ENCODE results near the gene FAM13B. TPM values are rescaled to one million over a fixed set of nuclear protein-coding genes. Genes with fewer than 3 reads are reported as not detected.
"Not testable (repeated sequence)": the region's sequence is repeated elsewhere in the genome, so short reads cannot be mapped to it uniquely, and the experiment has no call there.

Gene FAM13B
- total RNA-seq, 4 donors from 2014 or later: 10.4 to 37.7 (median 20.2) TPM

GRCh38 chr5:137960141-137960540, 72.7 kb downstream of the FAM13B start:
- no peaks in the 10 kb centered on the region for H3K9me3 ChIP-seq
- no peak for TF ChIP-seq POLR2A (IDR thresholded peaks at IDR 0.05)
- TF ChIP-seq EP300 (IDR thresholded peaks at IDR 0.05): no peak
- TF ChIP-seq CTCF (IDR thresholded peaks at IDR 0.05): no peak
- no peak for TF ChIP-seq POLR2AphosphoS5 (IDR thresholded peaks at IDR 0.05)
- peaks cover 31% of the 10 kb centered on the region for H3K36me3 ChIP-seq
- no peak overlapping the region for H3K4me3 ChIP-seq
- no peak overlapping the region for H3K27ac ChIP-seq
- no peaks in the 10 kb centered on the region for H3K4me1 ChIP-seq
- DNase-seq (ENCODE audit: low spot score in 2 of 2): no peak
- H3K27me3 ChIP-seq: no peaks in the 10 kb centered on the region
- 76% methylated on average over 2 of the region's 2 CpGs for WGBS

GRCh38 chr5:137959488-137959887, 73.4 kb downstream of the FAM13B start:
- 94% methylated on average over 4 of the region's 4 CpGs for WGBS
- DNase-seq (ENCODE audit: low spot score in 2 of 2): no peak
- peaks cover 31% of the 10 kb centered on the region for H3K36me3 ChIP-seq
- TF ChIP-seq CTCF (IDR thresholded peaks at IDR 0.05) (no peak), EP300 (IDR thresholded peaks at IDR 0.05) (no peak), POLR2A (IDR thresholded peaks at IDR 0.05) (no peak), POLR2AphosphoS5 (IDR thresholded peaks at IDR 0.05) (no peak)
- H3K9me3 ChIP-seq: no peaks in the 10 kb centered on the region
- H3K27me3 ChIP-seq: no peaks in the 10 kb centered on the region
- H3K4me3 ChIP-seq: no peak overlapping the region
- H3K27ac ChIP-seq: no peak overlapping the region
- no peaks in the 10 kb centered on the region for H3K4me1 ChIP-seq

GRCh38 chr5:137957948-137958347, 74.9 kb downstream of the FAM13B start:
- H3K27me3 ChIP-seq: no peaks in the 10 kb centered on the region
- no peaks in the 10 kb centered on the region for H3K9me3 ChIP-seq
- WGBS: 56% methylated on average over 1 of the region's 1 CpG
- no peak for DNase-seq (ENCODE audit: low spot score in 2 of 2)
- H3K4me1 ChIP-seq: no peaks in the 10 kb centered on the region
- H3K36me3 ChIP-seq: peaks cover 27% of the 10 kb centered on the region
- TF ChIP-seq POLR2AphosphoS5 (IDR thresholded peaks at IDR 0.05) (no peak), EP300 (IDR thresholded peaks at IDR 0.05) (no peak), CTCF (IDR thresholded peaks at IDR 0.05) (no peak), POLR2A (IDR thresholded peaks at IDR 0.05) (no peak)
- no peak overlapping the region for H3K27ac ChIP-seq
- H3K4me3 ChIP-seq: no peak overlapping the region

GRCh38 chr5:137954131-137954879, 78.6 kb downstream of the FAM13B start:
- no peaks in the 10 kb centered on the region for H3K4me1 ChIP-seq
- no peak overlapping the region for H3K4me3 ChIP-seq
- H3K27ac ChIP-seq: no peak overlapping the region
- peaks cover 42% of the 10 kb centered on the region for H3K36me3 ChIP-seq
- H3K27me3 ChIP-seq: no peaks in the 10 kb centered on the region
- TF ChIP-seq POLR2A (IDR thresholded peaks at IDR 0.05) (no peak), POLR2AphosphoS5 (IDR thresholded peaks at IDR 0.05) (no peak), CTCF (IDR thresholded peaks at IDR 0.05) (no peak), EP300 (IDR thresholded peaks at IDR 0.05) (no peak)
- DNase-seq (ENCODE audit: low spot score in 2 of 2): no peak
- 65% methylated on average over 9 of the region's 9 CpGs for WGBS
- H3K9me3 ChIP-seq: no peaks in the 10 kb centered on the region

- Histone ChIP-seq H3K4me1 (no peaks in the 10 kb centered on the region), H3K27ac (no peak overlapping the region), H3K9me3 (no peaks in the 10 kb centered on the region), H3K36me3 (peaks cover 95% of the 10 kb centered on the region), H3K27me3 (no peaks in the 10 kb centered on the region), H3K4me3 (no peak overlapping the region)
- WGBS: 98% methylated on average over 1 of the region's 1 CpG
- no peak for DNase-seq (ENCODE audit: low spot score in 2 of 2)
- TF ChIP-seq CTCF (IDR thresholded peaks at IDR 0.05): no peak
- TF ChIP-seq EP300 (IDR thresholded peaks at IDR 0.05): no peak
- TF ChIP-seq POLR2AphosphoS5 (IDR thresholded peaks at IDR 0.05): no peak
- TF ChIP-seq POLR2A (IDR thresholded peaks at IDR 0.05): no peak
These were observed 87.1 kb downstream of the FAM13B start for GRCh38 chr5:137945825-137946224.

GRCh38 chr5:137944280-137944679, 88.6 kb downstream of the FAM13B start:
- 98% methylated on average over 4 of the region's 4 CpGs for WGBS
- peaks cover 99% of the 10 kb centered on the region for H3K36me3 ChIP-seq
- H3K9me3 ChIP-seq; H3K4me1 ChIP-seq; DNase-seq (ENCODE audit: low spot score in 2 of 2); H3K27me3 ChIP-seq; H3K27ac ChIP-seq; H3K4me3 ChIP-seq: not testable (repeated sequence)

Measured in suprapubic skin (tissue), 4 donors.